GM13977 (cell line): ENCODE measurements around the gene B4GALT1.

Source experiments
- DNase-seq: peaks from one replicate; pipeline ENCODE4 v3.0.0; 2012; ENCODE audit warnings: low spot score
- in situ Hi-C: fragments of 300-500 bp; cut with MboI; formaldehyde crosslinking; loops from one replicate; pipeline ENCODE4 v1.12.0; 2022; ENCODE audit warnings: low sequenced_read_pairs, low pct_unique_long_range_greater_than_20kb, mixed read lengths, inconsistent platforms; ENCODE audit not compliant: unreplicated experiment
- TF ChIP-seq, protein P1 (sequence below): IDR thresholded peaks from 2 replicates; pipeline ENCODE4 v1.5.1; 2012; ENCODE audit warnings: mild to moderate bottlenecking, control low read depth; ENCODE audit not compliant: insufficient read depth; ENCODE audit errors: extremely low read depth, missing control alignments

The B4GALT1 gene

GRCh38 chr9:33175649-33176325, 8.7 kb upstream of the B4GALT1 start:
- DNase-seq = no peak
- in situ Hi-C loops = no loop called here
- TF ChIP-seq, protein P1, sequence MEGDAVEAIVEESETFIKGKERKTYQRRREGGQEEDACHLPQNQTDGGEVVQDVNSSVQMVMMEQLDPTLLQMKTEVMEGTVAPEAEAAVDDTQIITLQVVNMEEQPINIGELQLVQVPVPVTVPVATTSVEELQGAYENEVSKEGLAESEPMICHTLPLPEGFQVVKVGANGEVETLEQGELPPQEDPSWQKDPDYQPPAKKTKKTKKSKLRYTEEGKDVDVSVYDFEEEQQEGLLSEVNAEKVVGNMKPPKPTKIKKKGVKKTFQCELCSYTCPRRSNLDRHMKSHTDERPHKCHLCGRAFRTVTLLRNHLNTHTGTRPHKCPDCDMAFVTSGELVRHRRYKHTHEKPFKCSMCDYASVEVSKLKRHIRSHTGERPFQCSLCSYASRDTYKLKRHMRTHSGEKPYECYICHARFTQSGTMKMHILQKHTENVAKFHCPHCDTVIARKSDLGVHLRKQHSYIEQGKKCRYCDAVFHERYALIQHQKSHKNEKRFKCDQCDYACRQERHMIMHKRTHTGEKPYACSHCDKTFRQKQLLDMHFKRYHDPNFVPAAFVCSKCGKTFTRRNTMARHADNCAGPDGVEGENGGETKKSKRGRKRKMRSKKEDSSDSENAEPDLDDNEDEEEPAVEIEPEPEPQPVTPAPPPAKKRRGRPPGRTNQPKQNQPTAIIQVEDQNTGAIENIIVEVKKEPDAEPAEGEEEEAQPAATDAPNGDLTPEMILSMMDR = no peak

DNA sequence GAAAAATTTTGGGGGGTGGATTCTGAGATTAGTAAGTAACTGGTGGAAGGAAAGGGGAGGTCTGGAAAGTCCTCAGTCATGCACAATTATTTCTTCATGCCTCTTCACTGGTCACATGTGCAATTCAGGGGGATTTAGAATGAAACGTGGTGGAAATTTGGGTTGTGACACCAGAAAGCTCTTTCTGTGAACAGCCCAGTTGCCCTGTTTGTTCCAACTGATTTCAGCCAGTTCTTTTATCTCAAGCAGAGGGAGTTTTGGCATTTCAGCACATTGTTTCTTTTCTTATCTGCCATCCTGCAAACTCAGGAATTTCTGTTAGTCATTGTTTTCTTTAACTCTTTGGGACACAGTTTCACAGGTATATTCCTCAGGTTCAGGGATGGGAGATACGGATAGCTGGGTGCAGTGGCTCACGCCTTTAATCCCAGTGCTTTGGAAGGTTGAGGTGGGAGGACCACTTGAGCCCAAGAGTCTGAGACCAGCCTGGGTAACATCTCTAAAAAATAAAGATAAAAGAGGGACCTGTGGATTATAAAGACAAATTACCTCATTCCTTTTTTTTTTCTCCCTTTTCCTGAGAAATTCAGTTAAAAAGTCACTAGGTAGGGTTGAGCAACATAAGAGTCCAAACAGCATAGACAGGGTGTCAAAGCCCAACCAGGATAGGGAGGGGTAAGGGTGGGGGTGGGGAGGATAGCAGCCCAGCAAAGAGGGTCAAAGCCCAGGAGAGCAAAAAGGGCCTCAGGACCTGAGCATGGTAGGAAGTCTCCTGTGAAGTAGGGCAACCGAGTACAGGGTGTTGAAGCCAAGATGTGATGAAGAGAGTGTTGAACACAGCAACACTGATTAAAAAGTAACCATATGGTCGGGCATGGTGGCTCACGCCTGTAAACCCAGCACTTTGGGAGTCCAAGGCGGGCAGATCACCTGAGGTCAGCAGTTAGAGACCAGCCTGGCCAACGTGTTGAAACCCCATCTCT, 5.4 kb upstream of the B4GALT1 start:
- DNase-seq = no peak
- in situ Hi-C loops = no loop called here
- TF ChIP-seq, protein P1 = no peak

- TF ChIP-seq, protein P1 = peak; percentile 57
- in situ Hi-C loops = no loop called here
- no peak for DNase-seq
These were observed 3.6 kb upstream of the B4GALT1 start for GRCh38 chr9:33170464-33171415.

GRCh38 chr9:33168941-33169544, 1.9 kb upstream of the B4GALT1 start:
- TF ChIP-seq, protein P1 = no peak
- in situ Hi-C loops = loop anchor here (10.0 kb wide), 1 partner anchor 56 kb away; no protein-coding TSS in a partner anchor
- DNase-seq = no peak

- TF ChIP-seq, protein P1 = no peak
- in situ Hi-C loops = loop anchor here (10.0 kb wide), 1 partner anchor 57 kb away; no protein-coding TSS in a partner anchor
- DNase-seq = peak; percentile 33
These were observed 881 bp upstream of the B4GALT1 start for GRCh38 chr9:33167972-33168461.
